ENCODE data around the gene LRP1B.

GRCh38 chr2:141728142-141728541, 402.7 kb downstream of the LRP1B start:
- no peak for TF ChIP-seq POLR2AphosphoS5 (IDR thresholded peaks at IDR 0.05; ENCODE audit: low read depth, low read length)
- TF ChIP-seq SIN3A (IDR thresholded peaks at IDR 0.05; ENCODE audit: borderline replicate concordance, insufficient read depth, low read length): no peak
- no peak for TF ChIP-seq TAF1 (IDR thresholded peaks at IDR 0.05; ENCODE audit: borderline replicate concordance, insufficient read depth, low read length)

All from PFSK-1 (cell line).